BE2C (cell line): Measurements from ENCODE around the gene GJC3.

Experiments used
- DNase-seq: peaks from one replicate; pipeline ENCODE4 v3.0.0-alpha.2; 2020
- H3K27me3 ChIP-seq: fragments of 250-450 bp; sonication (Bioruptor Pico); 2 replicates; pipeline ENCODE4 v1.5.1; 2020; ENCODE audit warnings: mild to moderate bottlenecking
- H3K36me3 ChIP-seq: fragments of 250-450 bp; sonication (Bioruptor Pico); 2 replicates; pipeline ENCODE4 v1.5.1; 2020; ENCODE audit warnings: mild to moderate bottlenecking
- H3K4me1 ChIP-seq: fragments of 250-450 bp; sonication (Bioruptor Pico); 2 replicates; pipeline ENCODE4 v1.5.1; 2020
- H3K4me3 ChIP-seq: 2 replicates; pipeline ENCODE4 v1.5.1; 2011; ENCODE audit warnings: low read depth, low read length
- H3K9me3 ChIP-seq: fragments of 250-450 bp; sonication (Bioruptor Pico); 2 replicates; pipeline ENCODE4 v1.5.1; 2020
- TF ChIP-seq, protein P1 (sequence below): IDR thresholded peaks from 2 replicates; pipeline ENCODE4 v1.5.1; 2012; ENCODE audit warnings: mild to moderate bottlenecking, low read depth, low read length

The GJC3 gene

DNA sequence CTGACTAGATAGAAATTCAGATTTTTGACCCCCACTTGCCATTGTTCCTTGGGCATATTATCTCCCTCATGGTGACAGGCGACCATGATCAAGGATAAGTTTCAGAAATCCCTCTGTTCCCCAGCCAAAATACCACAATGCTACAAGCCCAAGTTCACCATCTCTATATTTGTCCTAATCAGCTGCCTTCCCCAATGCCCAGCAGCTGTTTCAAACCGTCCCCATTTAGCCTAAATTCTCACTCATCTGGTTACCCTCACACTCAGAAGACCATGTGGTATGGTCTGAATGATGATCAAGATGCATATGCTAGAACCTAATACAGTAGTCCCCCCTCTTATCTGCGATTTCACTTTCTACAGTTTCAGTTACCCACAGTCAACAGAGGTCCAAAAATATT lies 956 bp upstream of the GJC3 start:
- peaks cover 14% of the 10 kb centered on the region; the same call in 1 of the 2 replicates for H3K27me3 ChIP-seq
- TF ChIP-seq, protein P1, sequence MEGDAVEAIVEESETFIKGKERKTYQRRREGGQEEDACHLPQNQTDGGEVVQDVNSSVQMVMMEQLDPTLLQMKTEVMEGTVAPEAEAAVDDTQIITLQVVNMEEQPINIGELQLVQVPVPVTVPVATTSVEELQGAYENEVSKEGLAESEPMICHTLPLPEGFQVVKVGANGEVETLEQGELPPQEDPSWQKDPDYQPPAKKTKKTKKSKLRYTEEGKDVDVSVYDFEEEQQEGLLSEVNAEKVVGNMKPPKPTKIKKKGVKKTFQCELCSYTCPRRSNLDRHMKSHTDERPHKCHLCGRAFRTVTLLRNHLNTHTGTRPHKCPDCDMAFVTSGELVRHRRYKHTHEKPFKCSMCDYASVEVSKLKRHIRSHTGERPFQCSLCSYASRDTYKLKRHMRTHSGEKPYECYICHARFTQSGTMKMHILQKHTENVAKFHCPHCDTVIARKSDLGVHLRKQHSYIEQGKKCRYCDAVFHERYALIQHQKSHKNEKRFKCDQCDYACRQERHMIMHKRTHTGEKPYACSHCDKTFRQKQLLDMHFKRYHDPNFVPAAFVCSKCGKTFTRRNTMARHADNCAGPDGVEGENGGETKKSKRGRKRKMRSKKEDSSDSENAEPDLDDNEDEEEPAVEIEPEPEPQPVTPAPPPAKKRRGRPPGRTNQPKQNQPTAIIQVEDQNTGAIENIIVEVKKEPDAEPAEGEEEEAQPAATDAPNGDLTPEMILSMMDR: no peak
- no peaks in the 10 kb centered on the region for H3K4me1 ChIP-seq
- H3K36me3 ChIP-seq: no peaks in the 10 kb centered on the region
- no peak for DNase-seq
- no peaks in the 10 kb centered on the region for H3K9me3 ChIP-seq
- H3K4me3 ChIP-seq: no peak overlapping the region

DNA sequence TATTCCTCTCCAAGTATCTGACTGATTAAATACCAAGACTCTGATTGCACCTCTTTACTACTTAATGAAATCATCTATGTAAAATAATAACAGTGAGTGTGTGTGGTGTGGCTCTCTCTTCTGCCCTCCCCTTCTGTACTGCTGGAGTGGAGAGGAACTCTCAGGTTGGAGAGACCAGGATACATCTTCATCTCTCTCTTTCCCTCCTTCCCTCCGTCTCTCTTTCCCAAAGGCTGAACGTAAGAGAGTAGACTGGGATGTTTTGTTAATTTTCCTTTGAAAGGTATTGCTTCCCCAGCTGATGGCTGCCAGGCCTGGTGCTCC lies 272 bp upstream of the GJC3 start:
- DNase-seq: no peak
- no peaks in the 10 kb centered on the region for H3K4me1 ChIP-seq
- peak overlapping the region; percentile 63 for H3K4me3 ChIP-seq
- H3K9me3 ChIP-seq: no peaks in the 10 kb centered on the region
- peaks cover 14% of the 10 kb centered on the region; the same call in 1 of the 2 replicates for H3K27me3 ChIP-seq
- TF ChIP-seq, protein P1: no peak
- H3K36me3 ChIP-seq: no peaks in the 10 kb centered on the region

- TF ChIP-seq, protein P1: no peak
- peaks cover 14% of the 10 kb centered on the region; the same call in 1 of the 2 replicates for H3K27me3 ChIP-seq
- no peaks in the 10 kb centered on the region for H3K9me3 ChIP-seq
- no peak overlapping the region for H3K4me3 ChIP-seq
- no peaks in the 10 kb centered on the region for H3K4me1 ChIP-seq
- DNase-seq: no peak
- no peaks in the 10 kb centered on the region for H3K36me3 ChIP-seq
Observed at GRCh38 chr7:99928188-99928587, 1.2 kb downstream of the GJC3 start.

DNA sequence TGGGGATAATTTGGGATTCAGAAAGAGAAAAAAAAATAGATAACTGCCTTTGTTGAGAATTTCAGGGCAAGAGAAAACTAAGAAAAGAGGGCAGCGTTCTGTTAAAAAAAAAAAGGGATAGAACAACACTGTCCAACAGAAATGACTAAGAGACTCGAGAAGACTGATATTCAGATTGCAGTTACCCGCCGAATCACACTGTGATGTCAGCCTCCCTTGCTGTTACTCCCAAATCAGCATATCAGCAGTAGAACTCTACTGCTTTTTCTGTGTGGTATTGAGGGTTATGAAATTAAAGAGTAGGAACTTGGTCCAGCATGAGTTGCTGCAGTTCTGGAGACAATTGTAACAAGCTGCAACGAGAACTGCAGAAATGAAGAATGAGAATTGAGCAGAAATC lies 1.9 kb downstream of the GJC3 start:
- DNase-seq: no peak
- TF ChIP-seq, protein P1: no peak
- Histone ChIP-seq H3K4me1 (no peaks in the 10 kb centered on the region), H3K4me3 (no peak overlapping the region), H3K9me3 (no peaks in the 10 kb centered on the region), H3K27me3 (peaks cover 14% of the 10 kb centered on the region; the same call in 1 of the 2 replicates), H3K36me3 (no peaks in the 10 kb centered on the region)

GRCh38 chr7:99926321-99926720 lies 3.1 kb downstream of the GJC3 start:
- TF ChIP-seq, protein P1: no peak
- Histone ChIP-seq H3K36me3 (no peaks in the 10 kb centered on the region), H3K4me3 (no peak overlapping the region), H3K27me3 (peaks cover 14% of the 10 kb centered on the region; the same call in 1 of the 2 replicates), H3K4me1 (no peaks in the 10 kb centered on the region), H3K9me3 (no peaks in the 10 kb centered on the region)
- DNase-seq: no peak

GRCh38 chr7:99923200-99923599 lies 6.2 kb downstream of the GJC3 start:
- H3K36me3 ChIP-seq: peaks cover 2% of the 10 kb centered on the region; the same call in 1 of the 2 replicates
- H3K27me3 ChIP-seq: peaks cover 9% of the 10 kb centered on the region; the same call in 1 of the 2 replicates
- no peaks in the 10 kb centered on the region for H3K9me3 ChIP-seq
- TF ChIP-seq, protein P1: no peak
- no peak for DNase-seq
- H3K4me3 ChIP-seq: no peak overlapping the region
- H3K4me1 ChIP-seq: no peaks in the 10 kb centered on the region
